ENCODE measurements around the gene ADAM22.

The ADAM22 gene

DNA sequence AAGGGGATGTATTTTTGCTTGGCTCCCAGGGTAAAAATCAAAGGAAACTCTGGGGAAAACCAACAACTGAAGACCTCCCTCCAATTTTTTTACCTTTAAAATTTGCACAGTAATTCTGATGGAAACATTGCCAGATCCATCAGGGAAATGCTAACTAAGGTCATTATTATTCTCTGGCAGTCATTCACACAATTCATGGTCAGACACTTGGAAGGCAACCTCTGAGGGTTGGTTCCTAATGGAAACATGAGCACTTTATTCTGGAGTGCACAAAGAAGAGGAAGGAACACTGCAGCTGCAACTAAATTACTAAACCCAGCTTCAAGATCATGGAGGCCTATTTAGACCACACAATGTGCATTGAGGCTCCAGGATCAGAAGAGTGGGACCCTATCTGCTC is 251.6 kb downstream of the ADAM22 start:
- no peak for DNase-seq
- no peak overlapping the region for H3K27ac ChIP-seq (ENCODE audit: insufficient read depth in 1 of 2, low read depth in 1 of 2, low read length in 2 of 2, poor library complexity in 1 of 2, severe bottlenecking in 2 of 2)
- H3K9me3 ChIP-seq (ENCODE audit: control extremely low read depth in 1 of 5, control insufficient read depth in 4 of 5, insufficient read depth in 2 of 5, low read depth in 1 of 5, low read length in 4 of 5), result no peaks in the 10 kb centered on the region
- ChIA-PET CTCF (no interaction called here), POLR2A (no interaction called here)
- H3K27me3 ChIP-seq (replicated peaks in 2 of 5; ENCODE audit: control insufficient read depth in 4 of 5, insufficient read depth in 5 of 5, low read length in 4 of 5), result no peaks in the 10 kb centered on the region
- H3K36me3 ChIP-seq (ENCODE audit: control insufficient read depth in 4 of 4, insufficient read depth in 4 of 4, low read length in 3 of 4), result peaks cover 0 to 6% (median 3%) of the 10 kb centered on the region in 4 experiments
- no peaks in the 10 kb centered on the region for H3K4me1 ChIP-seq (ENCODE audit: control extremely low read depth in 1 of 4, control insufficient read depth in 4 of 4, insufficient read depth in 4 of 4, low read length in 3 of 4)
- no peak overlapping the region for H3K4me3 ChIP-seq (ENCODE audit: control insufficient read depth in 1 of 7, extremely low read depth in 1 of 7, insufficient read depth in 4 of 7, low read depth in 2 of 7, low read length in 6 of 7)

DNA sequence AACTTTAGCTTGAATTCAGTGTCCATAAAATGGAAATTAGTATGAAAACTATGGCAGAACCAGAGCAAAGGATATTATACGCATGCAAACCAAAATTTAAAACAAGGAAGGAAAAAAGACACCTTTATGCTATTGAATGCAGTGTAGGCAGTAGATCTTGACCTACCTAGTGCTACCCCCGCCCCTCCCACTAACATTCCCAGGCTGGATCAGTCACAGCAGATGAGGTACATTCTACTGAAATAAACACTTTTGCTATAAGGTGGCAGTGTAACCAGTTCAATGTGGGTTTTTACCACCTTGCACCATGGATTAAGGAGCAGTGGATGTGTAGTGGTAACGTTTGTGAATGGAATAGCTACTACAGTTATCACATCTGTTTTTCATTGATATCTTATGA is 257.9 kb downstream of the ADAM22 start:
- Histone ChIP-seq H3K27me3 (replicated peaks in 2 of 5; ENCODE audit: control insufficient read depth in 4 of 5, insufficient read depth in 5 of 5, low read length in 4 of 5) (no peaks in the 10 kb centered on the region), H3K36me3 (ENCODE audit: control insufficient read depth in 4 of 4, insufficient read depth in 4 of 4, low read length in 3 of 4) (peaks cover 0 to 2% (median 0%) of the 10 kb centered on the region in 4 experiments), H3K27ac (ENCODE audit: insufficient read depth in 1 of 2, low read depth in 1 of 2, low read length in 2 of 2, poor library complexity in 1 of 2, severe bottlenecking in 2 of 2) (no peak overlapping the region), H3K4me3 (ENCODE audit: control insufficient read depth in 1 of 7, extremely low read depth in 1 of 7, insufficient read depth in 4 of 7, low read depth in 2 of 7, low read length in 6 of 7) (no peak overlapping the region), H3K4me1 (ENCODE audit: control extremely low read depth in 1 of 4, control insufficient read depth in 4 of 4, insufficient read depth in 4 of 4, low read length in 3 of 4) (no peaks in the 10 kb centered on the region), H3K9me3 (ENCODE audit: control extremely low read depth in 1 of 5, control insufficient read depth in 4 of 5, insufficient read depth in 2 of 5, low read depth in 1 of 5, low read length in 4 of 5) (no peaks in the 10 kb centered on the region)
- POLR2A ChIA-PET, result no interaction called here
- no peak for DNase-seq
- CTCF ChIA-PET, result no interaction called here
- 100% methylated on average over 1 of the region's 3 CpGs for WGBS (ENCODE audit: insufficient coverage)

DNA sequence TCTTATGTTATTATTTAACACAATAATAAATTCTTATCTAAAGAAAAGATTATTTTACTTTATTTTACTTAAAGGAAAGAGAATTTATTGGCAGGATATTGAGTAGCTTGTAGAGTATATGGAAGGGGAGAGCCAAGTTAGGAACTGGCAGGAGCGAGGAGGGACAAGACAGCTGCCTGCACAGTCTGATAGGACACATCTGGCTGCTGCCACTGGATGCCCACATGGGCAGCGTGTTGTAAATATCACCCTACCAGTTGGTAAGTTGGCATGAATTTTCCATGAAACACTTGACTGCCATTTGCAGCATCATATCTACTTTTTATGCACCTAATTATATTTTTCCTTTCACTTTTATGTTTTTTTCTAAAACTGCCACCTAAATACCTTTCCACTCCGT is 266.2 kb downstream of the ADAM22 start:
- no peak overlapping the region for H3K27ac ChIP-seq (ENCODE audit: insufficient read depth in 1 of 2, low read depth in 1 of 2, low read length in 2 of 2, poor library complexity in 1 of 2, severe bottlenecking in 2 of 2)
- no peaks in the 10 kb centered on the region for H3K27me3 ChIP-seq (replicated peaks in 2 of 5; ENCODE audit: control insufficient read depth in 4 of 5, insufficient read depth in 5 of 5, low read length in 4 of 5)
- H3K4me3 ChIP-seq (ENCODE audit: control insufficient read depth in 1 of 7, extremely low read depth in 1 of 7, insufficient read depth in 4 of 7, low read depth in 2 of 7, low read length in 6 of 7), result no peak overlapping the region
- H3K4me1 ChIP-seq (ENCODE audit: control extremely low read depth in 1 of 4, control insufficient read depth in 4 of 4, insufficient read depth in 4 of 4, low read length in 3 of 4), result no peaks in the 10 kb centered on the region
- peaks cover 11 to 34% (median 23%) of the 10 kb centered on the region in 4 experiments for H3K36me3 ChIP-seq (ENCODE audit: control insufficient read depth in 4 of 4, insufficient read depth in 4 of 4, low read length in 3 of 4)
- ChIA-PET POLR2A (no interaction called here), CTCF (no interaction called here)
- 100% methylated on average over 2 of the region's 3 CpGs for WGBS (ENCODE audit: insufficient coverage)
- DNase-seq, result no peak
- H3K9me3 ChIP-seq (ENCODE audit: control extremely low read depth in 1 of 5, control insufficient read depth in 4 of 5, insufficient read depth in 2 of 5, low read depth in 1 of 5, low read length in 4 of 5), result no peaks in the 10 kb centered on the region

DNA sequence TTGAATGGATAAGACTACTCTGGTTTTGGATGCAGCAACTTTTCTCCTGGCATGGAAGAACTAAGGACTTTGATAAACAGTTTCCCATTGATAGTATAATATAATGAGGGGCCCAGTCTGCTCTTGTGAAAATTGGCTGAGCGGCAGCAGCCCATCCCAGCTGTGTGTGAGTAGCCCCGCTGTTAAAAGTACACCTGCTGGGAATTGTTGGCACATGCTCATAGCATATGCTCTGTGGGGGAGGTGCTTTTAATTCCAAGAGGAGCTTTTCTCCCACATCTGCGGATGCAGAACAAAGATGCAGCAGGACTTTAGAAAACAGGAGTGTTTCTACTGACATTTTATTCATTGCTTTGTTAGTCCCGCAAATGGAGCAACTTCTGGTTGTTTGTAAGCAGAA is 266.7 kb downstream of the ADAM22 start:
- Histone ChIP-seq H3K4me1 (ENCODE audit: control extremely low read depth in 1 of 4, control insufficient read depth in 4 of 4, insufficient read depth in 4 of 4, low read length in 3 of 4) (no peaks in the 10 kb centered on the region), H3K27me3 (replicated peaks in 2 of 5; ENCODE audit: control insufficient read depth in 4 of 5, insufficient read depth in 5 of 5, low read length in 4 of 5) (no peaks in the 10 kb centered on the region), H3K9me3 (ENCODE audit: control extremely low read depth in 1 of 5, control insufficient read depth in 4 of 5, insufficient read depth in 2 of 5, low read depth in 1 of 5, low read length in 4 of 5) (no peaks in the 10 kb centered on the region), H3K27ac (ENCODE audit: insufficient read depth in 1 of 2, low read depth in 1 of 2, low read length in 2 of 2, poor library complexity in 1 of 2, severe bottlenecking in 2 of 2) (no peak overlapping the region), H3K4me3 (ENCODE audit: control insufficient read depth in 1 of 7, extremely low read depth in 1 of 7, insufficient read depth in 4 of 7, low read depth in 2 of 7, low read length in 6 of 7) (no peak overlapping the region), H3K36me3 (ENCODE audit: control insufficient read depth in 4 of 4, insufficient read depth in 4 of 4, low read length in 3 of 4) (peaks cover 11 to 38% (median 26%) of the 10 kb centered on the region in 4 experiments)
- DNase-seq, result no peak
- POLR2A ChIA-PET, result no interaction called here
- CTCF ChIA-PET, result no interaction called here
- WGBS (ENCODE audit: insufficient coverage), result 100% methylated on average over 2 of the region's 4 CpGs

GRCh38 chr7:88201305-88201704 is 267.3 kb downstream of the ADAM22 start:
- H3K36me3 ChIP-seq (ENCODE audit: control insufficient read depth in 4 of 4, insufficient read depth in 4 of 4, low read length in 3 of 4), result peaks cover 13 to 43% (median 28%) of the 10 kb centered on the region in 4 experiments
- CTCF ChIA-PET, result interaction anchor here (1.2 kb wide), 1 partner anchor 10 kb away, joined by 3 read pairs; no protein-coding TSS in a partner anchor
- H3K4me1 ChIP-seq (ENCODE audit: control extremely low read depth in 1 of 4, control insufficient read depth in 4 of 4, insufficient read depth in 4 of 4, low read length in 3 of 4), result no peaks in the 10 kb centered on the region
- POLR2A ChIA-PET, result no interaction called here
- H3K9me3 ChIP-seq (ENCODE audit: control extremely low read depth in 1 of 5, control insufficient read depth in 4 of 5, insufficient read depth in 2 of 5, low read depth in 1 of 5, low read length in 4 of 5), result no peaks in the 10 kb centered on the region
- no peak overlapping the region for H3K4me3 ChIP-seq (ENCODE audit: control insufficient read depth in 1 of 7, extremely low read depth in 1 of 7, insufficient read depth in 4 of 7, low read depth in 2 of 7, low read length in 6 of 7)
- no peak for DNase-seq
- no peaks in the 10 kb centered on the region for H3K27me3 ChIP-seq (replicated peaks in 2 of 5; ENCODE audit: control insufficient read depth in 4 of 5, insufficient read depth in 5 of 5, low read length in 4 of 5)
- H3K27ac ChIP-seq (ENCODE audit: insufficient read depth in 1 of 2, low read depth in 1 of 2, low read length in 2 of 2, poor library complexity in 1 of 2, severe bottlenecking in 2 of 2), result no peak overlapping the region

- DNase-seq, result no peak
- no peaks in the 10 kb centered on the region for H3K4me1 ChIP-seq (ENCODE audit: control extremely low read depth in 1 of 4, control insufficient read depth in 4 of 4, insufficient read depth in 4 of 4, low read length in 3 of 4)
- WGBS (ENCODE audit: insufficient coverage), result 100% methylated on average over 4 of the region's 5 CpGs
- H3K9me3 ChIP-seq (ENCODE audit: control extremely low read depth in 1 of 5, control insufficient read depth in 4 of 5, insufficient read depth in 2 of 5, low read depth in 1 of 5, low read length in 4 of 5), result no peaks in the 10 kb centered on the region
- ChIA-PET CTCF (interaction anchor here (1.2 to 1.9 kb wide), 2 partner anchors 10 to 11 kb away, joined by 3 to 4 read pairs; no protein-coding TSS in a partner anchor), POLR2A (no interaction called here)
- peaks cover 17 to 52% (median 31%) of the 10 kb centered on the region in 4 experiments for H3K36me3 ChIP-seq (ENCODE audit: control insufficient read depth in 4 of 4, insufficient read depth in 4 of 4, low read length in 3 of 4)
- H3K27me3 ChIP-seq (replicated peaks in 2 of 5; ENCODE audit: control insufficient read depth in 4 of 5, insufficient read depth in 5 of 5, low read length in 4 of 5), result no peaks in the 10 kb centered on the region
- H3K27ac ChIP-seq (ENCODE audit: insufficient read depth in 1 of 2, low read depth in 1 of 2, low read length in 2 of 2, poor library complexity in 1 of 2, severe bottlenecking in 2 of 2), result no peak overlapping the region
- H3K4me3 ChIP-seq (ENCODE audit: control insufficient read depth in 1 of 7, extremely low read depth in 1 of 7, insufficient read depth in 4 of 7, low read depth in 2 of 7, low read length in 6 of 7), result no peak overlapping the region
Measured at GRCh38 chr7:88202278-88202677, 268.2 kb downstream of the ADAM22 start.

GRCh38 chr7:88202799-88203198 is 268.7 kb downstream of the ADAM22 start:
- Histone ChIP-seq H3K27ac (ENCODE audit: insufficient read depth in 1 of 2, low read depth in 1 of 2, low read length in 2 of 2, poor library complexity in 1 of 2, severe bottlenecking in 2 of 2) (no peak overlapping the region), H3K36me3 (ENCODE audit: control insufficient read depth in 4 of 4, insufficient read depth in 4 of 4, low read length in 3 of 4) (peaks cover 17 to 57% (median 36%) of the 10 kb centered on the region in 4 experiments), H3K27me3 (replicated peaks in 2 of 5; ENCODE audit: control insufficient read depth in 4 of 5, insufficient read depth in 5 of 5, low read length in 4 of 5) (no peaks in the 10 kb centered on the region), H3K9me3 (ENCODE audit: control extremely low read depth in 1 of 5, control insufficient read depth in 4 of 5, insufficient read depth in 2 of 5, low read depth in 1 of 5, low read length in 4 of 5) (no peaks in the 10 kb centered on the region), H3K4me1 (ENCODE audit: control extremely low read depth in 1 of 4, control insufficient read depth in 4 of 4, insufficient read depth in 4 of 4, low read length in 3 of 4) (no peaks in the 10 kb centered on the region), H3K4me3 (ENCODE audit: control insufficient read depth in 1 of 7, extremely low read depth in 1 of 7, insufficient read depth in 4 of 7, low read depth in 2 of 7, low read length in 6 of 7) (no peak overlapping the region)
- CTCF ChIA-PET, result interaction anchor here (1.0 to 1.9 kb wide), 2 partner anchors 9 to 23 kb away, joined by 3 to 4 read pairs; no protein-coding TSS in a partner anchor
- POLR2A ChIA-PET, result no interaction called here
- WGBS (ENCODE audit: insufficient coverage), result 100% methylated on average over 1 of the region's 3 CpGs
- no peak for DNase-seq

Measured in common myeloid progenitor, CD34-positive (primary cell).